HepG2 (cell line): ENCODE measurements around the gene IFNB1. TPM values are rescaled to one million over a fixed set of nuclear protein-coding genes. Genes with fewer than 3 reads are reported as not detected.

Experiments used
- ATAC-seq: fragments of 200-7000 bp; cut with Tn5 transposase; 3 replicates; pipeline ENCODE4 v1.9.1; 2020; ENCODE audit warnings: mild to moderate bottlenecking, moderate library complexity
- BruUV-seq: library from RNA; stranded (reverse); fragments of 400-500 nt; replicated peaks from 2 replicates; lab custom pipeline; 2021; lab: Mats Ljungman, UMichigan
- CTCF ChIA-PET: fragments of 300-600 bp; formaldehyde crosslinking; extraction: SDS; loops from one replicate; lab custom pipeline; 2021; ENCODE audit warnings: low total read pairs, inconsistent platforms, low intra/inter-chr PET ratio; lab: Yijun Ruan, JAX
- POLR2A ChIA-PET: fragments of 350-600 bp; sonication (Branson Sonifier 250); formaldehyde crosslinking; loops from one replicate; lab custom pipeline; 2020; ENCODE audit warnings: antibody characterized with exemption, inconsistent platforms; lab: Yijun Ruan, JAX
- DNase-seq: peaks from one replicate; pipeline ENCODE4 v3.0.0-alpha.2; 2015; ENCODE audit warnings: low spot score
- FAIRE-seq: peaks from 3 replicates; lab custom pipeline; 2011; peaks lifted over from hg19 to GRCh38; lab: Jason Lieb, UNC
- H2AFZ ChIP-seq: one replicate; pipeline ENCODE4 v1.6.1; 2011; ENCODE audit warnings: low read length, inconsistent platforms
- H3K27ac ChIP-seq: fragments of 300-600 bp; 3 replicates; pipeline ENCODE4 v1.8.0; 2011; ENCODE audit warnings: mixed run types, mild to moderate bottlenecking, mixed read lengths, low read length, inconsistent platforms; ENCODE audit not compliant: insufficient read depth; ENCODE audit errors: extremely low read length
- H3K27me3 ChIP-seq, 2 experiments: fragments of 200-600 bp in 1 of 2; 2 replicates in 1 of 2; 3 replicates in 1 of 2; pipeline versions ENCODE4 v1.6.0 to v1.8.0; 2011; ENCODE audit warnings: low read length in 2 of 2, mild to moderate bottlenecking in 2 of 2, moderate library complexity in 2 of 2, inconsistent platforms in 1 of 2; ENCODE audit not compliant: insufficient read depth in 2 of 2, control insufficient read depth in 1 of 2
- H3K36me3 ChIP-seq, 2 experiments: fragments of 200-600 bp in 1 of 2; replicated peaks in 1 of 2; 2 replicates in 1 of 2; 3 replicates in 1 of 2; pipeline versions ENCODE4 v1.5.1 to v1.8.0; 2011; ENCODE audit warnings: low read length in 2 of 2, inconsistent platforms in 1 of 2; ENCODE audit not compliant: insufficient read depth in 2 of 2, control insufficient read depth in 1 of 2
- H3K4me1 ChIP-seq: 2 replicates; pipeline ENCODE4 v1.5.1; 2012; ENCODE audit warnings: low read length, inconsistent platforms; ENCODE audit not compliant: insufficient read depth
- H3K4me2 ChIP-seq: 2 replicates; pipeline ENCODE4 v1.6.0; 2011; ENCODE audit warnings: low read depth, low read length, inconsistent platforms
- H3K4me3 ChIP-seq, 3 experiments: fragments of 200-600 bp in 1 of 3; sonication (generic), shearing (Covaris generic) in 1 of 3; replicated peaks in 1 of 3; 2 replicates each; pipeline ENCODE4 v1.5.1; 2011 to 2016; ENCODE audit warnings: low read length in 3 of 3, inconsistent platforms in 2 of 3, low read depth in 2 of 3, mild to moderate bottlenecking in 2 of 3, control low read depth in 1 of 3, mixed read lengths in 1 of 3; ENCODE audit not compliant: insufficient read depth in 1 of 3
- H3K79me2 ChIP-seq: one replicate; pipeline ENCODE4 v1.6.1; 2011; ENCODE audit warnings: low read length, inconsistent platforms; ENCODE audit not compliant: insufficient read depth
- H3K9ac ChIP-seq: 2 replicates; pipeline ENCODE4 v1.6.0; 2011; ENCODE audit warnings: mild to moderate bottlenecking, low read depth, low read length, inconsistent platforms; ENCODE audit not compliant: insufficient read depth
- H3K9me3 ChIP-seq: 2 replicates; pipeline ENCODE4 v1.5.1; 2012; ENCODE audit warnings: mild to moderate bottlenecking, low read length
- H4K20me1 ChIP-seq: 2 replicates; pipeline ENCODE4 v1.6.0; 2011; ENCODE audit warnings: inconsistent platforms, mild to moderate bottlenecking, low read length, moderate library complexity; ENCODE audit not compliant: insufficient read depth
- CBX2 ChIP-seq, 2 experiments: fragments of 200-600 bp in 1 of 2; sonication (generic); formaldehyde crosslinking in 1 of 2; IDR thresholded peaks; 2 replicates each; pipeline versions ENCODE4 v1.7.0 to v1.8.1; 2018 to 2022; ENCODE audit warnings: low read depth in 2 of 2, low read length in 1 of 2, mild to moderate bottlenecking in 1 of 2, missing genetic modification reagents in 1 of 2
- MAFK ChIP-seq, 2 experiments: IDR thresholded peaks in 1 of 2; conservative IDR thresholded peaks in 1 of 2; 2 replicates each; pipeline ENCODE4 v1.6.1; 2011; ENCODE audit warnings: improper control_type of control experiment in 2 of 2, low read length in 2 of 2
- SOX5 ChIP-seq: IDR thresholded peaks from 2 replicates; pipeline ENCODE4 v1.6.1; 2016; ENCODE audit warnings: borderline replicate concordance
- THAP11 ChIP-seq: IDR thresholded peaks from 2 replicates; pipeline ENCODE4 v1.6.1; 2016; ENCODE audit warnings: missing biosample characterization, missing genetic modification reagents
- ZNF343 ChIP-seq: sonication (generic); formaldehyde crosslinking; IDR thresholded peaks from 2 replicates; pipeline ENCODE4 v1.4.0; 2020; ENCODE audit warnings: mild to moderate bottlenecking, missing genetic modification reagents
- ZNF383 ChIP-seq: sonication (generic); formaldehyde crosslinking; IDR thresholded peaks from 2 replicates; pipeline ENCODE4 v1.4.0; 2020; ENCODE audit warnings: missing genetic modification reagents, mild to moderate bottlenecking, borderline replicate concordance
- ZNF672 ChIP-seq: sonication (generic); formaldehyde crosslinking; IDR thresholded peaks from 2 replicates; pipeline ENCODE4 v1.8.1; 2022; ENCODE audit warnings: missing genetic modification reagents
- ZZZ3 ChIP-seq: sonication (generic); formaldehyde crosslinking; IDR thresholded peaks from 2 replicates; pipeline ENCODE4 v1.4.0; 2020; ENCODE audit warnings: missing genetic modification reagents, mild to moderate bottlenecking, borderline replicate concordance
- WGBS: methylation state at CpG from one replicate; pipeline ENCODE4 v1.1.6; 2017; ENCODE audit warnings: low lambda C conversion rate; 5-methylcytosine and 5-hydroxymethylcytosine counted together
- in situ Hi-C: cut with HindIII; loops from 2 replicates; pipeline ENCODE4 v1.10.0; 2017; ENCODE audit warnings: low pct_unique_long_range_greater_than_20kb; ENCODE audit not compliant: extremely low pct_ligation_motif_present
- intact Hi-C: fragments of 100-400 bp; cut with micrococcal nuclease; formaldehyde crosslinking; loops from one replicate; pipeline ENCODE4 v1.10.0; 2022; ENCODE audit not compliant: unreplicated experiment
- polyA plus RNA-seq, 8 experiments: library from polyadenylated mRNA; depleted of rRNA in 3 of 8; stranded (reverse) in 7 of 8; unstranded in 1 of 8; fragments of >200 nt; fragmentation: Illumina TruSeq in 4 of 8; extraction: Trizol in 4 of 8; gene quantifications; 2 replicates each; pipeline versions ENCODE4 v1.2.1 to v1.2.3, GENCODE V29; 2011 to 2016; ENCODE audit warnings: low read depth in 4 of 8, missing spikeins in 1 of 8, mixed read lengths in 1 of 8; ENCODE audit not compliant: insufficient read depth in 1 of 8
- total RNA-seq, 5 experiments: library from RNA; depleted of rRNA; stranded (reverse); fragments of >200 nt; fragmentation: Illumina TruSeq; extraction: Trizol; gene quantifications; 2 replicates each; pipeline ENCODE4 v1.2.3, GENCODE V29; 2016; ENCODE audit warnings: low read depth in 1 of 5
- TF ChIP-seq, protein P1 (sequence below): sonication (generic); formaldehyde crosslinking; IDR thresholded peaks from 2 replicates; pipeline ENCODE4 v1.4.0; 2020; ENCODE audit warnings: missing genetic modification reagents, mild to moderate bottlenecking, borderline replicate concordance
- TF ChIP-seq, protein P2 (sequence below): sonication (generic); formaldehyde crosslinking; IDR thresholded peaks from 2 replicates; pipeline ENCODE4 v1.4.0; 2020; ENCODE audit warnings: missing genetic modification reagents

Gene IFNB1
- total and polyA plus RNA-seq, 2 of the 13 experiments (the other 11 are each of a cell fraction or from before 2014, with no cell fraction given): not detected

DNA sequence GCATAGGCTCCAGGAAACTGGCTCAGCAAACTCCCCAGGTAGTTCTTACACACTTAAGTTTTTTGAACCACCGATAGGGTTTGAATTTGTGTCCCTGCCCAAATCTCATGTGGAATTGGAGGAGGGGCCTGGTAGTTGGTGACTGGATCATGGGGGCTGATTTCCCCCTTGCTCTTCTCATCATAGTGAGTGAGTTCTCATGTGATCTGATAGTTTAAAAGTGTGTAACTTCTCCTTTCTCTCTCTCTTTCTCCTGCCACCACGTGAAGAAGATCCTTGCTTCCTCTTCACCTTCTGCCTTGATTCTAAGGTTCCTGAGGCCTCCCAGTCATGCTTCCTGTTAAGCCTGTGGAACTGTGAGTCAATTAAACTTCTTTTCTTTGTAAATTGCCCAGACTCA, 23.9 kb downstream of the IFNB1 start (continued):
- TF ChIP-seq ZZZ3 (CRISPR knock-in tag) (no peak), THAP11 (CRISPR knock-in tag) (no peak)

DNA sequence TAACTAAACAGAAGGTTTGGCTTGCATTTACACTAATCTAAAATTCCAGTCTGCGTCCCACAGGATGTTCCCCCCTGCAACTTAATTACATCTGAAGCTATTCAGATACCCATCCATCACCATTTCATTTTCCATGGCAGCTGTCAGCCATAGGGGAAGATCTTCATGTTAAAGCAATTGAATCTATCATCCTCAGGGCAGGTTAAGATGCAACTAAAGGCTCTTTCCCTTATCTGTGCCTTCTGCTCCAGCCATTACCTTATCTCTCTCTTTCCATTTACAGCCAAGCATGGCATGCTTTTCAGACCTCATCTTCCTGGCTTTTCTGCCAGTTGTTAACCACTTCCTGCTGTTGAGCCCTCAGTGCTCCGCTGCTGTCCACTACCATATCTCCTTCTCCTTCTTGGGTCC, 30.5 kb downstream of the IFNB1 start:
- Histone ChIP-seq H3K4me1 (no peaks in the 10 kb centered on the region), H3K4me2 (no peak overlapping the region), H4K20me1 (no peaks in the 10 kb centered on the region), H3K9ac (no peak overlapping the region), H3K36me3 (no peaks in the 10 kb centered on the region)
- DNase-seq: no peak
- POLR2A ChIA-PET: no interaction called here
- in situ Hi-C loops: no loop called here
- TF ChIP-seq SOX5 (CRISPR knock-in tag): no peak
- no peak for TF ChIP-seq ZNF343 (CRISPR knock-in tag)
- TF ChIP-seq, protein P1, sequence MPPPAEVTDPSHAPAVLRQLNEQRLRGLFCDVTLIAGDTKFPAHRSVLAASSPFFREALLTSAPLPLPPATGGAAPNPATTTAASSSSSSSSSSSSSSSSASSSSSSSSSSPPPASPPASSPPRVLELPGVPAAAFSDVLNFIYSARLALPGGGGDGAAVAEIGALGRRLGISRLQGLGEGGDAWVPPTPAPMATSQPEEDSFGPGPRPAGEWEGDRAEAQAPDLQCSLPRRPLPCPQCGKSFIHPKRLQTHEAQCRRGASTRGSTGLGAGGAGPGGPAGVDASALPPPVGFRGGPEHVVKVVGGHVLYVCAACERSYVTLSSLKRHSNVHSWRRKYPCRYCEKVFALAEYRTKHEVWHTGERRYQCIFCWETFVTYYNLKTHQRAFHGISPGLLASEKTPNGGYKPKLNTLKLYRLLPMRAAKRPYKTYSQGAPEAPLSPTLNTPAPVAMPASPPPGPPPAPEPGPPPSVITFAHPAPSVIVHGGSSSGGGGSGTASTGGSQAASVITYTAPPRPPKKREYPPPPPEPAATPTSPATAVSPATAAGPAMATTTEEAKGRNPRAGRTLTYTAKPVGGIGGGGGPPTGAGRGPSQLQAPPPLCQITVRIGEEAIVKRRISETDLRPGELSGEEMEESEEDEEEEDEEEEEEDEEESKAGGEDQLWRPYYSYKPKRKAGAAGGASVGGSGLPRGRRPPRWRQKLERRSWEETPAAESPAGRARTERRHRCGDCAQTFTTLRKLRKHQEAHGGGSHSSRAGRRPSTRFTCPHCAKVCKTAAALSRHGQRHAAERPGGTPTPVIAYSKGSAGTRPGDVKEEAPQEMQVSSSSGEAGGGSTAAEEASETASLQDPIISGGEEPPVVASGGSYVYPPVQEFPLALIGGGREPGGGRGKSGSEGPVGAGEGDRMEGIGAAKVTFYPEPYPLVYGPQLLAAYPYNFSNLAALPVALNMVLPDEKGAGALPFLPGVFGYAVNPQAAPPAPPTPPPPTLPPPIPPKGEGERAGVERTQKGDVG (CRISPR knock-in tag): no peak
- TF ChIP-seq ZNF672 (CRISPR knock-in tag): no peak
- TF ChIP-seq ZNF383 (CRISPR knock-in tag): no peak
- no peak for TF ChIP-seq CBX2 (IDR thresholded peaks at IDR 0.05; ENCODE audit: low read depth, low read length)
- no peak for TF ChIP-seq CBX2 (CRISPR knock-in tag; IDR thresholded peaks at IDR 0.05; ENCODE audit: low read depth)
- TF ChIP-seq, protein P2, sequence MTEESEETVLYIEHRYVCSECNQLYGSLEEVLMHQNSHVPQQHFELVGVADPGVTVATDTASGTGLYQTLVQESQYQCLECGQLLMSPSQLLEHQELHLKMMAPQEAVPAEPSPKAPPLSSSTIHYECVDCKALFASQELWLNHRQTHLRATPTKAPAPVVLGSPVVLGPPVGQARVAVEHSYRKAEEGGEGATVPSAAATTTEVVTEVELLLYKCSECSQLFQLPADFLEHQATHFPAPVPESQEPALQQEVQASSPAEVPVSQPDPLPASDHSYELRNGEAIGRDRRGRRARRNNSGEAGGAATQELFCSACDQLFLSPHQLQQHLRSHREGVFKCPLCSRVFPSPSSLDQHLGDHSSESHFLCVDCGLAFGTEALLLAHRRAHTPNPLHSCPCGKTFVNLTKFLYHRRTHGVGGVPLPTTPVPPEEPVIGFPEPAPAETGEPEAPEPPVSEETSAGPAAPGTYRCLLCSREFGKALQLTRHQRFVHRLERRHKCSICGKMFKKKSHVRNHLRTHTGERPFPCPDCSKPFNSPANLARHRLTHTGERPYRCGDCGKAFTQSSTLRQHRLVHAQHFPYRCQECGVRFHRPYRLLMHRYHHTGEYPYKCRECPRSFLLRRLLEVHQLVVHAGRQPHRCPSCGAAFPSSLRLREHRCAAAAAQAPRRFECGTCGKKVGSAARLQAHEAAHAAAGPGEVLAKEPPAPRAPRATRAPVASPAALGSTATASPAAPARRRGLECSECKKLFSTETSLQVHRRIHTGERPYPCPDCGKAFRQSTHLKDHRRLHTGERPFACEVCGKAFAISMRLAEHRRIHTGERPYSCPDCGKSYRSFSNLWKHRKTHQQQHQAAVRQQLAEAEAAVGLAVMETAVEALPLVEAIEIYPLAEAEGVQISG: no peak
- TF ChIP-seq MAFK (conservative IDR thresholded peaks at IDR 0.05 in 1 of 2, IDR thresholded peaks at IDR 0.05 in 1 of 2; ENCODE audit: low read length in 2 of 2): no peak
- TF ChIP-seq, all 625 proteins: peak for 0
- Histone ChIP-seq H3K79me2 (no peaks in the 10 kb centered on the region), H3K27me3 (no peaks in the 10 kb centered on the region), H3K4me3 (no peak overlapping the region), H3K27ac (no peak overlapping the region), H3K9me3 (no peaks in the 10 kb centered on the region), H2AFZ (no peak overlapping the region)
- CTCF ChIA-PET: no interaction called here
- 25% methylated on average over 2 of the region's 2 CpGs for WGBS
- intact Hi-C loops: no loop called here
- FAIRE-seq (no peak), ATAC-seq (no peak)
- BruUV-seq: no TSS peak
